RWPE2 (cell line): ENCODE results near the gene CCL3.

ENCODE experiments used
- ATAC-seq: fragments of 200-7000 bp; cut with Tn5 transposase; 3 replicates; pipeline ENCODE4 v1.9.1; 2021; ENCODE audit warnings: low read depth
- DNase-seq: peaks from one replicate; pipeline ENCODE4 v3.0.0-alpha.2; 2020; ENCODE audit warnings: low spot score
- H3K27ac ChIP-seq: fragments of 450-650 bp; 2 replicates; pipeline ENCODE4 v1.5.1; 2017; ENCODE audit warnings: mild to moderate bottlenecking; ENCODE audit not compliant: poor library complexity, severe bottlenecking
- H3K27me3 ChIP-seq: fragments of 250-450 bp; sonication (Bioruptor Pico); 2 replicates; pipeline ENCODE4 v1.5.1; 2021; ENCODE audit warnings: mild to moderate bottlenecking, moderate library complexity; ENCODE audit not compliant: insufficient read depth, poor library complexity, severe bottlenecking
- H3K36me3 ChIP-seq: fragments of 250-450 bp; sonication (Bioruptor Pico); 2 replicates; pipeline ENCODE4 v1.5.1; 2020; ENCODE audit warnings: low read depth, mild to moderate bottlenecking, moderate library complexity
- H3K4me1 ChIP-seq: fragments of 250-450 bp; sonication (Bioruptor Pico); 2 replicates; pipeline ENCODE4 v1.5.1; 2021; ENCODE audit warnings: mild to moderate bottlenecking, moderate library complexity; ENCODE audit not compliant: insufficient read depth, poor library complexity, severe bottlenecking
- H3K4me3 ChIP-seq: fragments of 250-450 bp; sonication (Bioruptor Pico); 2 replicates; pipeline ENCODE4 v1.5.1; 2021; ENCODE audit warnings: mild to moderate bottlenecking, moderate library complexity; ENCODE audit not compliant: severe bottlenecking
- H3K9me3 ChIP-seq: fragments of 250-450 bp; sonication (Bioruptor Pico); 2 replicates; pipeline ENCODE4 v1.5.1; 2021; ENCODE audit warnings: mild to moderate bottlenecking, moderate library complexity; ENCODE audit not compliant: severe bottlenecking
- CTCF ChIP-seq: fragments of 450-650 bp; IDR thresholded peaks from one replicate; pipeline ENCODE4 v1.5.1; 2017; ENCODE audit warnings: mild to moderate bottlenecking, moderate library complexity; ENCODE audit not compliant: poor library complexity, severe bottlenecking

CCL3 gene

GRCh38 chr17:36055171-36055570, 34.8 kb downstream of the CCL3 start:
- DNase-seq (no peak), ATAC-seq (no peak)
- Histone ChIP-seq H3K9me3 (peaks cover 2% of the 10 kb centered on the region), H3K27ac (no peak overlapping the region), H3K4me1 (no peaks in the 10 kb centered on the region), H3K27me3 (peaks cover 14% of the 10 kb centered on the region), H3K4me3 (no peak overlapping the region), H3K36me3 (no peaks in the 10 kb centered on the region)
- no peak for TF ChIP-seq CTCF

- no peaks in the 10 kb centered on the region for H3K36me3 ChIP-seq
- H3K27me3 ChIP-seq, result peaks cover 14% of the 10 kb centered on the region
- H3K27ac ChIP-seq, result no peak overlapping the region
- peaks cover 7% of the 10 kb centered on the region for H3K9me3 ChIP-seq
- H3K4me3 ChIP-seq, result no peak overlapping the region
- TF ChIP-seq CTCF, result no peak
- no peaks in the 10 kb centered on the region for H3K4me1 ChIP-seq
- DNase-seq (no peak), ATAC-seq (no peak)
Measured at GRCh38 chr17:36049643-36050042, 40.3 kb downstream of the CCL3 start.

- ATAC-seq (no peak), DNase-seq (no peak)
- Histone ChIP-seq H3K4me3 (no peak overlapping the region), H3K27me3 (peaks cover 6% of the 10 kb centered on the region), H3K36me3 (no peaks in the 10 kb centered on the region), H3K4me1 (no peaks in the 10 kb centered on the region), H3K27ac (no peak overlapping the region), H3K9me3 (peaks cover 7% of the 10 kb centered on the region)
- TF ChIP-seq CTCF, result no peak
Measured at GRCh38 chr17:36048066-36048465, 41.9 kb downstream of the CCL3 start.
